Measurements from ENCODE around the gene ACADL.

GRCh38 chr2:210230984-210231383, 5.7 kb upstream of the ACADL start:
- TF ChIP-seq POLR2AphosphoS5 (IDR thresholded peaks at IDR 0.05; ENCODE audit: low read depth, low read length) (no peak), POLR2A (IDR thresholded peaks at IDR 0.05; ENCODE audit: low read depth, low read length) (no peak)

Data from GM12891 (cell line).